HG03135 (cell line): ENCODE results near the gene LYPLAL1.
"Not testable (repeated sequence)": the region's sequence is repeated elsewhere in the genome, so short reads cannot be mapped to it uniquely, and the experiment has no call there.

Experiments
- ATAC-seq: cut with Tn5 transposase; IDR thresholded peaks from one replicate; pipeline ENCODE4 v1.9.1; 2021; ENCODE audit warnings: mild to moderate bottlenecking, moderate library complexity; ENCODE audit not compliant: unreplicated experiment

LYPLAL1 gene

GRCh38 chr1:219209578-219209977, 35.9 kb downstream of the LYPLAL1 start:
- no peak for ATAC-seq

- no peak for ATAC-seq
These were observed 36.4 kb downstream of the LYPLAL1 start for GRCh38 chr1:219210067-219210466.

GRCh38 chr1:219215477-219215876, 41.8 kb downstream of the LYPLAL1 start:
- ATAC-seq: no peak

- ATAC-seq: peak; percentile 86
These were observed 47.3 kb downstream of the LYPLAL1 start for GRCh38 chr1:219220945-219221344.

GRCh38 chr1:219223496-219223895, 49.8 kb downstream of the LYPLAL1 start:
- no peak for ATAC-seq

- ATAC-seq: no peak
These were observed 52.5 kb downstream of the LYPLAL1 start for GRCh38 chr1:219226196-219226595.

GRCh38 chr1:219227360-219228057, 53.8 kb downstream of the LYPLAL1 start:
- ATAC-seq: no peak

- no peak for ATAC-seq
These were observed 54.4 kb downstream of the LYPLAL1 start for GRCh38 chr1:219228058-219228419.

GRCh38 chr1:219232890-219233289, 59.2 kb downstream of the LYPLAL1 start:
- no peak for ATAC-seq

- no peak for ATAC-seq
These were observed 62.3 kb downstream of the LYPLAL1 start for GRCh38 chr1:219235903-219236481.

GRCh38 chr1:219236933-219237610, 63.4 kb downstream of the LYPLAL1 start:
- ATAC-seq: no peak

GRCh38 chr1:219239518-219239917, 65.8 kb downstream of the LYPLAL1 start:
- no peak for ATAC-seq

GRCh38 chr1:219244864-219245263, 71.2 kb downstream of the LYPLAL1 start:
- ATAC-seq: no peak

GRCh38 chr1:219247441-219247840, 73.8 kb downstream of the LYPLAL1 start:
- no peak for ATAC-seq

GRCh38 chr1:219250468-219250867, 76.8 kb downstream of the LYPLAL1 start:
- ATAC-seq: not testable (repeated sequence)

GRCh38 chr1:219257751-219258150, 84.1 kb downstream of the LYPLAL1 start:
- no peak for ATAC-seq

- no peak for ATAC-seq
These were observed 87.8 kb downstream of the LYPLAL1 start for GRCh38 chr1:219261454-219261853.
